HCT116 (cell line): ENCODE data around the gene AVL9. TPM values are rescaled to one million over a fixed set of nuclear protein-coding genes. Genes with fewer than 3 reads are reported as not detected.

Experiments
- ATAC-seq: fragments of 200-7000 bp; cut with Tn5 transposase; 2 replicates; pipeline ENCODE4 v1.9.1; 2020; ENCODE audit warnings: mild to moderate bottlenecking, moderate library complexity
- BruUV-seq: library from RNA; stranded (reverse); fragments of 400-500 nt; replicated peaks from 2 replicates; lab custom pipeline; 2021; lab: Mats Ljungman, UMichigan
- CTCF ChIA-PET: fragments of 300-600 bp; sonication (Branson Sonifier 250); formaldehyde crosslinking; loops from one replicate; lab custom pipeline; 2021; ENCODE audit warnings: antibody characterized with exemption; lab: Charles Lee
- POLR2A ChIA-PET: fragments of 300-600, 350-600 bp; sonication (Branson Sonifier 250); formaldehyde crosslinking; loops from one replicate; lab custom pipeline; 2021; ENCODE audit warnings: antibody characterized with exemption; lab: Charles Lee
- RAD21 ChIA-PET, 2 experiments: fragments of 300-600 bp; sonication (Branson Sonifier 250); formaldehyde crosslinking; loops; one replicate each; lab custom pipeline; 2023; ENCODE audit warnings: low total read pairs in 2 of 2; ENCODE audit not compliant: uncharacterized antibody in 2 of 2, unreplicated experiment in 2 of 2, low non-redundant PET in 1 of 2; lab: Charles Lee
- DNase-seq: peaks from one replicate; pipeline ENCODE4 v3.0.0-alpha.2; 2010; ENCODE audit warnings: low read depth, low spot score
- H2AFZ ChIP-seq: fragments of 200-600 bp; shearing (Covaris generic), sonication (generic); 2 replicates; pipeline ENCODE4 v1.6.1; 2017; ENCODE audit warnings: low read depth, mixed run types, mixed read lengths, antibody characterized with exemption, low read length; ENCODE audit not compliant: poor library complexity, severe bottlenecking
- H3K27ac ChIP-seq: 2 replicates; pipeline ENCODE4 v1.5.1; 2012; ENCODE audit warnings: low read depth, low read length
- H3K27me3 ChIP-seq: fragments of 200-600 bp; sonication (generic); 2 replicates; pipeline ENCODE4 v1.6.1; 2016; ENCODE audit warnings: mixed run types, low read length, mixed read lengths; ENCODE audit not compliant: insufficient read depth
- H3K36me3 ChIP-seq, 2 experiments: fragments of 200-500 bp in 1 of 2; fragments of 200-600 bp in 1 of 2; sonication (Bioruptor generic) in 1 of 2; sonication (generic) in 1 of 2; 2 replicates each; pipeline versions ENCODE4 v1.5.1 to v1.6.1; 2014 to 2016; ENCODE audit warnings: low read length in 2 of 2, inconsistent platforms in 1 of 2, mixed read lengths in 1 of 2, mixed run types in 1 of 2; ENCODE audit not compliant: insufficient read depth in 2 of 2, control insufficient read depth in 1 of 2
- H3K4me1 ChIP-seq, 2 experiments: fragments of 200-600 bp in 1 of 2; sonication (generic) in 1 of 2; 2 replicates each; pipeline versions ENCODE4 v1.5.1 to v1.6.1; 2012 to 2017; ENCODE audit warnings: low read length in 2 of 2, inconsistent platforms in 1 of 2, mild to moderate bottlenecking in 1 of 2, mixed read lengths in 1 of 2, mixed run types in 1 of 2, moderate library complexity in 1 of 2; ENCODE audit not compliant: insufficient read depth in 2 of 2, control insufficient read depth in 1 of 2
- H3K4me2 ChIP-seq: fragments of 200-600 bp; sonication (generic); 2 replicates; pipeline ENCODE4 v1.6.1; 2017; ENCODE audit warnings: mixed run types, low read length, mixed read lengths
- H3K4me3 ChIP-seq, 2 experiments: fragments of 200-600 bp in 1 of 2; sonication (generic) in 1 of 2; replicated peaks in 1 of 2; 2 replicates each; pipeline ENCODE4 v1.5.1; 2011 to 2016; ENCODE audit warnings: low read length in 2 of 2, control low read depth in 1 of 2, low read depth in 1 of 2, mild to moderate bottlenecking in 1 of 2, mixed read lengths in 1 of 2, mixed run types in 1 of 2
- H3K79me2 ChIP-seq: fragments of 200-600 bp; sonication (generic); 2 replicates; pipeline ENCODE4 v1.6.1; 2017; ENCODE audit warnings: mild to moderate bottlenecking, mixed run types, low read length, moderate library complexity, mixed read lengths; ENCODE audit not compliant: insufficient read depth
- H3K9ac ChIP-seq: fragments of 200-600 bp; sonication (generic); 2 replicates; pipeline ENCODE4 v1.6.1; 2016; ENCODE audit warnings: low read length, mixed read lengths
- H3K9me2 ChIP-seq: fragments of 200-600 bp; sonication (generic), shearing (Covaris generic); 2 replicates; pipeline ENCODE4 v1.6.1; 2017; ENCODE audit warnings: mixed run types, mild to moderate bottlenecking, moderate library complexity; ENCODE audit not compliant: insufficient read depth
- H3K9me3 ChIP-seq, 2 experiments: fragments of 200-500 bp in 1 of 2; fragments of 200-600 bp in 1 of 2; sonication (Bioruptor generic) in 1 of 2; sonication (generic) in 1 of 2; 2 replicates each; pipeline ENCODE4 v1.6.1; 2014 to 2017; ENCODE audit warnings: low read length in 2 of 2, mixed read lengths in 2 of 2, inconsistent platforms in 1 of 2, low read depth in 1 of 2, mild to moderate bottlenecking in 1 of 2, mixed run types in 1 of 2, moderate library complexity in 1 of 2; ENCODE audit not compliant: control insufficient read depth in 1 of 2, insufficient read depth in 1 of 2
- H4K20me1 ChIP-seq: fragments of 200-600 bp; sonication (generic), shearing (Covaris generic); 2 replicates; pipeline ENCODE4 v1.6.1; 2017; ENCODE audit warnings: mixed run types, mild to moderate bottlenecking, moderate library complexity; ENCODE audit not compliant: insufficient read depth
- ATF3 ChIP-seq: IDR thresholded peaks from 2 replicates; pipeline ENCODE4 v1.6.1; 2012
- CEBPB ChIP-seq: IDR thresholded peaks from 2 replicates; pipeline ENCODE4 v1.6.1; 2012; ENCODE audit warnings: low read depth
- ELF1 ChIP-seq: IDR thresholded peaks from 2 replicates; pipeline ENCODE4 v1.6.1; 2012; ENCODE audit warnings: low read depth, borderline replicate concordance
- EZH2phosphoT487 ChIP-seq: fragments of 200-600 bp; IDR thresholded peaks from 2 replicates; pipeline ENCODE4 v1.6.1; 2018; ENCODE audit warnings: antibody characterized with exemption, borderline replicate concordance
- FOSL1 ChIP-seq: IDR thresholded peaks from 2 replicates; pipeline ENCODE4 v1.6.1; 2012; ENCODE audit warnings: low read depth
- JUND ChIP-seq: IDR thresholded peaks from 2 replicates; pipeline ENCODE4 v1.6.1; 2012
- MAX ChIP-seq: IDR thresholded peaks from 2 replicates; pipeline ENCODE4 v1.6.1; 2012
- POLR2A ChIP-seq: IDR thresholded peaks from 2 replicates; pipeline ENCODE4 v1.7.0; 2011; ENCODE audit warnings: borderline replicate concordance; ENCODE audit not compliant: insufficient read depth, insufficient read length; ENCODE audit errors: extremely low read depth
- POLR2AphosphoS5 ChIP-seq: IDR thresholded peaks from 2 replicates; pipeline ENCODE4 v1.6.1; 2011; ENCODE audit warnings: mild to moderate bottlenecking, low read depth, low read length, moderate library complexity
- REST ChIP-seq: IDR thresholded peaks from 2 replicates; pipeline ENCODE4 v1.6.1; 2012; ENCODE audit warnings: low read depth
- SIN3A ChIP-seq: IDR thresholded peaks from 2 replicates; pipeline ENCODE4 v1.6.1; 2012; ENCODE audit warnings: low read depth
- SP1 ChIP-seq: IDR thresholded peaks from 2 replicates; pipeline ENCODE4 v1.6.1; 2012; ENCODE audit warnings: low read depth
- TCF7L2 ChIP-seq: IDR thresholded peaks from 2 replicates; pipeline ENCODE4 v1.7.0; 2011; ENCODE audit warnings: borderline replicate concordance, inconsistent platforms; ENCODE audit not compliant: insufficient read depth, insufficient read length; ENCODE audit errors: extremely low read depth
- YY1 ChIP-seq: IDR thresholded peaks from 2 replicates; pipeline ENCODE4 v1.6.1; 2011; ENCODE audit warnings: low read length, low read depth, moderate library complexity, mild to moderate bottlenecking; ENCODE audit not compliant: insufficient replicate concordance; ENCODE audit errors: extremely low read depth
- ZBTB33 ChIP-seq: IDR thresholded peaks from 2 replicates; pipeline ENCODE4 v1.6.1; 2011; ENCODE audit warnings: mild to moderate bottlenecking, low read length, moderate library complexity; ENCODE audit not compliant: insufficient replicate concordance; ENCODE audit errors: extremely low read depth
- ZFX ChIP-seq: fragments of 450-650 bp; IDR thresholded peaks from 2 replicates; pipeline ENCODE4 v1.6.1; 2017
- intact Hi-C: fragments of 100-400 bp; cut with micrococcal nuclease; formaldehyde crosslinking; loops from 2 replicates; pipeline ENCODE4 v1.10.0; 2022
- total RNA-seq: library from RNA; stranded (reverse); gene quantifications from one replicate; pipeline ENCODE4 v1.2.1, GENCODE V29; 2021; ENCODE audit not compliant: unreplicated experiment

Gene AVL9
- total RNA-seq, 1 experiment from 2014 or later, result 89.0 TPM

GRCh38 chr7:32472015-32472414 is 23.3 kb upstream of the AVL9 start:
- no peaks in the 10 kb centered on the region for H3K9me3 ChIP-seq
- H3K9ac ChIP-seq, result no peak overlapping the region
- intact Hi-C loops, result no loop called here
- H3K36me3 ChIP-seq, result no peaks in the 10 kb centered on the region
- H3K27me3 ChIP-seq, result no peaks in the 10 kb centered on the region
- H4K20me1 ChIP-seq, result no peaks in the 10 kb centered on the region
- POLR2A ChIA-PET, result no interaction called here
- no TSS peak for BruUV-seq
- no peak overlapping the region for H3K4me3 ChIP-seq
- H3K9me2 ChIP-seq, result no peaks in the 10 kb centered on the region
- CTCF ChIA-PET, result no interaction called here
- TF ChIP-seq ZFX (no peak), SIN3A (no peak), EZH2phosphoT487 (no peak), TCF7L2 (no peak), MAX (no peak)
- TF ChIP-seq, all 23 proteins: peak for 0
- no peaks in the 10 kb centered on the region for H3K4me1 ChIP-seq
- ATAC-seq, result no peak
- no peak overlapping the region for H3K27ac ChIP-seq
- RAD21 ChIA-PET, result no interaction called here
- H3K4me2 ChIP-seq, result no peak overlapping the region
- DNase-seq, result no peak
- no peaks in the 10 kb centered on the region for H3K79me2 ChIP-seq
- no peak overlapping the region for H2AFZ ChIP-seq

GRCh38 chr7:32474008-32474407 is 21.3 kb upstream of the AVL9 start:
- H3K9me3 ChIP-seq, result no peaks in the 10 kb centered on the region
- intact Hi-C loops, result no loop called here
- H3K4me3 ChIP-seq, result no peak overlapping the region
- CTCF ChIA-PET, result no interaction called here
- TF ChIP-seq ELF1 (no peak), ZBTB33 (no peak), MAX (no peak), POLR2A (no peak), ATF3 (no peak), SP1 (no peak), POLR2AphosphoS5 (no peak), FOSL1 (no peak), REST (no peak), EZH2phosphoT487 (no peak), YY1 (no peak), JUND (no peak), CEBPB (no peak)
- TF ChIP-seq, all 23 proteins: peak for 0
- Histone ChIP-seq H3K4me2 (no peak overlapping the region), H3K79me2 (no peaks in the 10 kb centered on the region), H3K27ac (no peak overlapping the region), H4K20me1 (no peaks in the 10 kb centered on the region), H3K4me1 (no peaks in the 10 kb centered on the region), H3K9me2 (no peaks in the 10 kb centered on the region), H2AFZ (no peak overlapping the region), H3K9ac (no peak overlapping the region), H3K27me3 (no peaks in the 10 kb centered on the region), H3K36me3 (no peaks in the 10 kb centered on the region)
- DNase-seq (no peak), ATAC-seq (no peak)
- POLR2A ChIA-PET, result no interaction called here
- RAD21 ChIA-PET, result no interaction called here
- no TSS peak for BruUV-seq
